Retinal pigment epithelial cell (primary cell): Measurements from ENCODE around the gene PARN.

Experiments used
- DNase-seq: peaks from one replicate; pipeline ENCODE4 v3.0.0-alpha.2; 2010; ENCODE audit warnings: low read depth
- H3K4me3 ChIP-seq: 2 replicates; pipeline ENCODE4 v1.5.1; 2011; ENCODE audit warnings: mild to moderate bottlenecking, low read length, control low read depth, moderate library complexity
- CTCF ChIP-seq: conservative IDR thresholded peaks from 2 replicates; pipeline ENCODE4 v1.5.1; 2011; ENCODE audit warnings: low read depth, low read length, control low read depth, inconsistent platforms

Gene PARN

GRCh38 chr16:14629612-14629918 is 495 bp downstream of the PARN start:
- H3K4me3 ChIP-seq, result peak overlapping the region; percentile 89
- TF ChIP-seq CTCF, result no peak
- no peak for DNase-seq

GRCh38 chr16:14628806-14629611 is 1.1 kb downstream of the PARN start:
- TF ChIP-seq CTCF, result no peak
- DNase-seq, result no peak
- H3K4me3 ChIP-seq, result peak overlapping the region; percentile 89

- no peak for TF ChIP-seq CTCF
These were observed 3.0 kb downstream of the PARN start for GRCh38 chr16:14627078-14627477.

GRCh38 chr16:14618566-14618965 is 11.5 kb downstream of the PARN start:
- TF ChIP-seq CTCF, result no peak
- H3K4me3 ChIP-seq, result no peak overlapping the region
- DNase-seq, result no peak

More at GRCh38 chr16:14627078-14627477, 3.0 kb downstream of the PARN start:
- DNase-seq, result no peak
- no peak overlapping the region for H3K4me3 ChIP-seq

GRCh38 chr16:14616280-14616679 is 13.8 kb downstream of the PARN start:
- no peak for DNase-seq
- no peak overlapping the region for H3K4me3 ChIP-seq
- no peak for TF ChIP-seq CTCF

- no peak overlapping the region for H3K4me3 ChIP-seq
- TF ChIP-seq CTCF, result no peak
- DNase-seq, result no peak
These were observed 16.1 kb downstream of the PARN start for GRCh38 chr16:14613991-14614390.

GRCh38 chr16:14611660-14612059 is 18.4 kb downstream of the PARN start:
- DNase-seq, result no peak
- TF ChIP-seq CTCF, result no peak

More at GRCh38 chr16:14611660-14612059, 18.4 kb downstream of the PARN start:
- H3K4me3 ChIP-seq, result no peak overlapping the region
